Right lung (tissue), 5 donors: ENCODE results near the gene PIK3CB. TPM values are rescaled to one million over a fixed set of nuclear protein-coding genes. Genes with fewer than 3 reads are reported as not detected.
"Not testable (repeated sequence)": the region's sequence is repeated elsewhere in the genome, so short reads cannot be mapped to it uniquely, and the experiment has no call there.

Experiments
- DNase-seq, 2 donors: peaks; one replicate each; pipeline ENCODE4 v3.0.0-alpha.2; 2013
- polyA plus RNA-seq, 5 donors: library from polyadenylated mRNA; unstranded; fragments of 120-200 nt; gene quantifications; one replicate each; pipeline versions ENCODE4 v1.2.1 to v1.2.3, GENCODE V29; 2013; ENCODE audit warnings: inconsistent platforms in 1 of 5, low replicate concordance in 1 of 5; ENCODE audit not compliant: insufficient read length in 5 of 5, insufficient read depth in 1 of 5

PIK3CB gene
- polyA plus RNA-seq, 5 donors, result 11.0 to 16.1 (median 15.0) TPM

DNA sequence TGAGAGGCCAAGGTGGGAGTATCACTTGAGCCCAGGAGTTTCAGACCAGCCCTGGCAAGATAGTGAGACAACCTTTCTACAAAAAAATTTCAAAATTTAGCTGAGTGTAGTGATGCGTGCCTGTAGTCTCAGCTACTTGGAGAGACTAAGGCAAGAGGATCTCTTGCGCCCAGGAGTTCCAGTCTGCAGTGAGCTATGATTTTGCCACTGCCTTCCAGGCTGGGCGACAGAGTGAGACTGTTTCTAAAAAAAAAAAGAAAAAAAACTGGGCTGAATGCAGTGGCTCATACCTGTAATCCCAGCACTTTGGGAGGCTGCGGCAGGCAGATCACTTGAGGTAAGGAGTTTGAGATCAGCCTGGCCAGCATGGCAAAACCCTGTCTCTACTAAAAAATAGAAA is 14.0 kb upstream of the PIK3CB start:
- no peak for DNase-seq

DNA sequence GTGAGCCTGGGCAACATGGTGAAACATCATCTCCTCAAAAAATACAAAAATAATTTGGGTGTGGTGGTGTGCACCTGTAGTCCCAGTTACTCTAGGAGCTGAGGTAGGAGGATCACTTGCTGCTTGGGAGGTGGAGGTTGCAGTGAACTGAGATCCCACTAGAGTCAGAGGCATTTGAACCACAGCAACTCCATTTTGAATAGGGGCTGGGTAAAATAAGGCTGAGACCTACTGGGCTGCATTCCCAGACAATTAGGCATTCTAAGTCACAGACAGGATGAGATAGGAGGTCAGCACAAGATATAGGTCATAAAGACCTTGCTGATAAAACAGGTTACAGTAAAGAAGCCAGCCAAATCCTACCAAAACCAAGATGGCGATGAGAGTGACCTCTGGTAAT is 12.1 kb upstream of the PIK3CB start:
- DNase-seq, result not testable (repeated sequence)

DNA sequence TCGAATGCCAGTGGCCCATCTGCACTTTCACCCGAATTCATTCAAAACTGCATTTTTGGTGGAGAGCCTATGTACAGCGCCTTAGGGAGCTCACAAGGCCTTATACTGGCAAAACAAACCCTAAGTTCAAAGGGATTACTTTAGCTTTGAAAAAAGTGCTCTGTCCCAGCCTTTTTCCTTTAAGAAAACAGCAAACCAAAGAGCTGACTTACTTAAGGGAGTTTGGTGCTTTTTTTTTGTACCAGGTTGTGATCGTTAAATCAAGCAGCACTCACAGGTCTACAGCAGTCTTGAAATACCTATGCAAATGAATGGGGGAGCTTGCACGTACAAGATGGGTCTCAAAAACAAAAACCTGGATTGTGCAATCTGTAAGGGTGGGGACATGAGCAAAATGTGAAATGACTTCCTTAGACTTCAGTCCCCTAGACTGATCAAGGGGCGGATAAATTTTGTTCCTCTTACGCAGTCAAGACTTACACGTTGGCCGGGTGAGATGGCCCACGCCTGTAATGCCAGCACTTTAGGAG is 11.6 kb upstream of the PIK3CB start:
- no peak for DNase-seq

DNA sequence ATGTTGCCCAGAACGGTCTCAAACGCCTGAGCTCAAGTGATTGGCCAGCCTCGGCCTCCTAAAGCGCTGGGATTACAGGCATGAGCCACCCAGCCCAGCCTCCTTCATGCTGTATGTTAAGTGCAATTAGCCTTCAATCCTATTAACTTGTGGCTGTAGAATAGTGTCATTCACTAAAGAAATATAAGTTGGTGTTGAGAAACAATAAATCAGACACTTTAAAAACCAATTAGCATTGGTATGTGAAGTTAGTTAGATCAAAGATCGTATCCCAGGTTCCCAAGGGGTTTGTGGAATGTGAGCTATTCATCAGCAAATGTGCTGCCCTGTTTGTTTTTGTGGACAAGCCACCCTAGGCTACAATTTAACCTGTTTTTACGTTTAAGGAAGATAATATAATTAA is 11.0 kb upstream of the PIK3CB start:
- DNase-seq, result no peak

DNA sequence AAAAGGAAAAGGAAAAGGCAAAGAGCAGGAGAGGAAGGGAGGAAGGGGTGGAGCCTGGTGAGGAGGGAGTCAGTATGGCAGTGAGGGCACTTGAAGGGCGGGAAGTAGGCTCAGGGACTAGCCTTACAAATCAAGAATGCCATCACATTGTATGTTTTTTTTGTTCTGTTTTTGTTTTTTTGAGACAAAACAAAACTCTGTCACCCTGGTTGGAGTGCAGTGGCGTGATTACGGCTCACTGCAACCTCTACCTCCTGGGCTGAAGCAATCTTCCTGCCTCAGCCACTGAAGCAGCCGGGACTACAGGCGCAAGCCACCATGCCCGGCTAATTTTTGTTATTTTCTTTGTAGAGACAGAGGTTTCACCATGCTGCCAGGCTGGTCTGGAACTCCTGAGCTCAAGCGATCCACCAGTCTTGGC is 10.5 kb upstream of the PIK3CB start:
- no peak for DNase-seq

DNA sequence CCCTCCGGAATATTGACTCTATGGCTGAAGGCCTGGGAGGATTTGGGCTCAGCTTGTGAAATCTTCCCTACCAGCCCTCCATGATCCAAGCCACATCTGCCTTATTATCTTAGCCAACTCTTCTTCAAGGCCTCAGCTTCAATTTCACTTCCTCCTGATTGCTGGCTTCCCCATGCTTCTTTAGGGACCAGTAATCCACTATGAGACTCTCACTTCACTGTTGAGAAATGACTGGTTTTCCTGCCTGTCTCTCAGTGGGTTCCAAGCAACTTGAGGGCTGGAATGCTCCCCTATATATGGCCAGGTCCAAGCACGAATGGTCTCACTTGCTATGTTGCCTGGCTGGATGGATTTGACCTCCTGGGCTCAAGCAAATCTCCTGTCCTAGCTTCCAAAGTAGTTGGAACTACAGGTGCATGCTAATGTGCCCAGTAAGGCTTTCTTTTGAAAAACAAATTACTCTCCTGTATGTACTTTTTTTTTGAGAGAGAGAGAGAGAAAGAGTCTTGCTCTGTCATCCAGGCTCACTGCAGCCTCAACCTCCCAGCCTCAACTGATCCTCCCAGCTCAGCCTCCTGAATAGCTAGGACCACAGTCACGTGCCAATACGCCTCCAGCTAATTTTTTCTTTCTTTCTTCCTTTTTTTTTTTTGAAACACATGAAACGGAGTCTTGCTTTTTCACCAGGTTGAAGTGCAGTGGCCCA is 7.9 kb upstream of the PIK3CB start:
- no peak for DNase-seq

DNA sequence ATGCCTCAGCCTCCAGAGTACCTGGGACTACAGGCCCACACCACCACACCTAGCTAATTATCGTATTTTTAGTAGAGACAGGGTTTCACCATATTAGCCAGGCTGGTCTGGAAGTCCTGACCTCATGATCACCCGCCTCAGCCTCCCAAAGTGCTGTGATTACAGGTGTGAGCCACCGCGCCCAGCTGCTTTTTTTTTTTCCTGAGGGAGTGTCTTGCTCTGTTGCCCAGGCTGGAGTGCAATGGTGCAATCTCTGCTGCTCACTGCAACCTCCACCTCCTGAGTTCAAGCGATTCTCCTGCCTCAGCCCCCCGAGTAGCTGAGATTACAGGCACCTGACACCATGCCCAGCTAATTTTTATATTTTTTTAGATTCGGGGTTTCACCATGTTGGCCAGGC is 3.7 kb upstream of the PIK3CB start:
- DNase-seq, result not testable (repeated sequence)

DNA sequence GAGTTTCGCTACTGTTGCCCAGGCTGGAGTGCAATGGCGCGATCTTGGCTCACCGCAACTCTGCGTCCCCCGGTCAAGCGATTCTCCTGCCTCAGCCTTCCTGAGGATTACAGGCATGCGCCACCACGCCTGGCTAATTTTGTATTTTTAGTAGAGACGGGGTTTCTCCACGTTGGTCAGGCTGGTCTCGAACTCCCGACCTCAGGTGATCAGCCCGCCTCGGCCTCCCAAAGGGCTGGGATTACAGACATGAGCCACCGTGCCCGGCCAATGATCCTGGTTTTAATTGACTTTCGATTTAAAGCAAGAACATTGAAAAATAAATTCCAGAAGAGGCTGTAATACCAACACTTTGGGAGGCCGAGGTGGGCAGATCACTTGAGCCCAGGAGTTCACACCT is 1.1 kb upstream of the PIK3CB start:
- DNase-seq, result not testable (repeated sequence)

DNA sequence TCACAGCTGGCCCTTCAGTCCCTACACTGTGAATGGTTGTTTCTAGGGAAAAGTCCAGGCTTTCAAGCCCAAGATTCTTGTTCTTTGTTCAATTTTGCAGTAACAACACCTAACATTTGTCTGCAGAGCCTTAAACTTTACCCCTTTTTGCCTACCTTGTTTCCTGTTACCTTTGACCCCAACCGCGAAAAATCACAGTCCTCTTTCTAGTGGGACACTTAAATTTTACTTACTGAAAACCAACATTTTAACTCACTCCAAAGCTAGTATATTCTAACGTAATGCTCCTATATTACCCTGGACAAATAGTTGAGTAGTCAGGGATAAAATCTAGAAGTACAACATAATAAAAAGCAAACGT is 649 bp upstream of the PIK3CB start:
- no peak for DNase-seq

DNA sequence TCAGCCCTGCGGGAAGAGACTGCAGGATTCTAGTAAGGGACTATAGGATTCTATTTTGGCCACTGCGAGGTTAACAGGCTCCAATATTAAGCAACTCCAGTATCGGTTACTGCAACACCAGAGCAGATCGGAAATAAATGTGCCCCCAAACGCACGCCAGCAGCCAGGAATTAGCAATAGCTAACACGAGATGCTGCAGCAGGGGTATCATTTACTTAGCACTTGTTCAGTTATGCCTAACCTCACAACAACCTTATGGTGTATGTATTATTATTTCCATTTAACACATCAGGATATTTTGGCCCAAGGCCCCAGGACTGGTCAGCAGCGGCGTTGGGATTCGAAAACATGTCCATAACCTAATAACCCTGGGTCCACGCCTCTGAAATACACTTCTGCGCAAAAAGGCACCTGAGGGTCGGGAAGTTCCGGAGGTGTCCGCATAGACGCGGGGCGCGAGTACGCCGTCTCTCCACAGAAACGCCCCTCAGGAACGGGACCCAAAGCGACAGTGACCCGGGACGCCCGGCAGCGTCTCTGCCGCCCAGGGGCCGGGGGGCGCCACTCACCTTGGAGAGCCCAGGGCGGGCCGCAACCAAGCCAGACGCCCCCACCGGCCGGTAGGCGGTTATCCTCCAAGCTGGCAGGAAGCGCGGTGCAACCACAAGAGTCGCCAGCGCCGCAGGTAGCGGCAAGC is 681 bp downstream of the PIK3CB start:
- peak; percentile 27 to 30 for DNase-seq

DNA sequence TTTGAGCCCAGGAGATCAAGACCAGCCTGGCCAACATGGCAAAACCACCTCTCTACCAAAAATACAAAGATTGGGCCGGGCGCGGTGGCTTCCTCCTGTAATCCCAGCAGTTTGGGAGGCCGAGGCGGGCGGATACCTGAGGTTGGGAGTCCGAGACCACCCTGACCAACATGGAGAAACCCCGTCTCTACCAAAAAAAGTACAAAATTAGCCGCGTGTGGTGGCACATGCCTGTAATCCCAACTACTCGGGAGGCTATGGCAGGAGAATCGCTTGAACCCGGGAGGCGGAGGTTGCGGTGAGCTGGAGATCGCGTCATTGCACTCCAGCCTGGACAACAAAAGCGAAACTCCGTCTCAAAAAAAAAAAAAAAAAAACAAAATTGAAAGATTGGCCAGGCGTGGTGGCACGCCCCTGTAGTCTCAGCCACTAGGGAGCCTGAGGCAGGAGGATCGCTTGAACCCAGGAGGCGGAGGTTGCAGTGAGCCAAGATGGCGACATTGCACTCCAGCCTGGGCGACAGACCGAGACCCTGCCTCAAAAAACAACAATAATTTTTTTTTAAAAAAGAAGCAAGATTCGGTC is 2.2 kb downstream of the PIK3CB start:
- not testable (repeated sequence) for DNase-seq

DNA sequence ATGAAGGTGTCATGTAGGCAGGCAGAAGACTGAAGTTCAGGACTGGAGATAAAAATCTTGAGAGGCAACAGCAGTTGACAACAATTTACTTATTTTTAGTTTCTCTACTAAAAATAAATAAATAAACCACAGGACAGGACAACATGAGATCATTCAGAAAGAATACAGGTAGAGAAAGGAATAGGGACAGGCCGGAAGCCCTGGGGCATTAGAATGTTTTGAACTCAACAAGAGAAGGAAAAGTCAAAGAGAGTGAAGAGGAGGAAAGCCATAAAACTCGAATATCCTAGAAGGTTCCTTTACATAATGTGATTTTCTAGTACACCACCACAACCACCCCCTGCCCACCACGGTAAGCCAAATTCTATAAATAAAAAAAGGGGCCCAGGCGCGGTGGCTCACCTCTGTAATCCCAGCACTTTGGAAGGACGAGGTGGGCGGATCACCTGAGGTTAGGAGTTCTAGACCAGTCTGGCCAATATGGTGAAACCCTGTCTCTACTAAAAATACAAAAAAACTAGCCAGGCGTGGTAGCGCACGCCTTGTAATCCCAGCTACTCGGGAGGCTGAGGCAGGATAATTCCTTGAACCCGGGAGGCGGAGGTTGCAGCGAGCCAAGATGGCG is 4.7 kb downstream of the PIK3CB start:
- DNase-seq, result no peak

DNA sequence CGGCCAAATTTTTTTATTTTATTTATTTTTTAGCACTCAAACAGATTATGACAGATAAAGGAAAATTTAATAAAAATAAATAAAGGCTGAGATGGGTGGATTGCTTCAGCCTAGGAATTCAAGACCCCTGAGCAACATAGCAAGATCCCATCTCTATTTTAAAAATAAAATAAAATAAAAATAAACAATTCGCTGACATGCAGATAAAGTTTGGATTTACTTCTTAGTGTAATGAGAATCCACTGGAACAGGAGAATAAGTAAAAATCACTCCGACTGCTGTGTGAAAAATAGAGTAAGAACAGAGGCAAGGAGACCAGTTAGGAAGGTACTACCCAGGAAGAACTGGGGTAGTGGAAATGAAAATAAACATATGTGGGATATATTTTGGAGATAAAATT is 5.6 kb downstream of the PIK3CB start:
- no peak for DNase-seq

DNA sequence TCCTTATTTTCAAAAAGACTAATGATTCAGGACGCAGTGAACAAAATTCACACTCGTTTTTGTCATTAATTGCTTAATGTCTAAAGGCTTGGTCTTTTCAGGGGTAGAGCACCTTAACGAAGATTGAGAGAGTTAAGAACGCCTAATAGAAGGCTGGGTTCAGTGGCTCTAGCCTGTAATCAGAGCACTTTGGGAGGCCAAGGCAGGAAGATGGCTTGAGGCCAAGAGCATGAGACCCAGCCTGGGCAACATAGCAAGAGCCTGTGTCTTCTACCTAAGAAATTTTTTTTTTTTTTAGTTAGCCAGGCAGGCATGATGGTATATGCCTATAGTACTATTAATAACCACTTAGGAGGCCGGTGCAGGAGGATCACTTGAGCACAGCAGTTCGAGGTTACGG is 7.5 kb downstream of the PIK3CB start:
- DNase-seq, result no peak

DNA sequence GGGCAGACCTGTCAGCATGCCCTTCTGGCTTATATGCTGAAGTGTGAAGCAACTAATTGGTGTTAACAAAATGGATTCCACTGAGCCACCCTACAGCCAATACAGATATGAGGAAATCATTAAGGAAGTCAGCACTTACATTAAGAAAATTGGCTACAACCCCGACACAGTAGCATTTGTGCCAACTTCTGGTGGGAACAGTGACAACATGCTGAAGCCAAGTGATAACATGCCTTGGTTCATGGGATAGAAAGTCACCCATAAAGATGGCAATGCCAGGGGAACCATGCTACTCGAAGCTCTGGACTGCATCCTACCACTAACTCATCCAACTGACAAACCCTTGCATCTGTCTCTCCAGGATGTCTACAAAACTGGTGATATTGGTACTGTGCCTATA is 9.4 kb downstream of the PIK3CB start:
- no peak for DNase-seq

DNA sequence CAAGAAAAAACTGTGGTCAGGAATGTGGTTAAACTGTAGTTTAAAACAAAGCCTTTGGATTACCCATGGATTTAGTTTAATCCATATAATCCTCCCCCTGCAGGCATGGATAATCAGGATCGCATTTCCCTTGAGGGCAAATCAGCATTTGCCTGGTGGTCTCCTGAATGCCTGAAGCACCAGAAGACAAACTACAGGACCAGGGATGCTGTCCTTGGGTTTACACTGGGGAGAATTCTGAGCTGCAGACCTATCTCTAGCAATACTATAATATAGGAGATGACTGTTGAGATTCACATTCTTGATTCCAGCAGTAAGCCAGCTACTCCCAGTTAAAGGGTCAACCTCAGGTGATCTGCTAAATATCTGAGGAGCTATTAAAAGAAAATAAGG is 10.6 kb downstream of the PIK3CB start:
- DNase-seq, result no peak

DNA sequence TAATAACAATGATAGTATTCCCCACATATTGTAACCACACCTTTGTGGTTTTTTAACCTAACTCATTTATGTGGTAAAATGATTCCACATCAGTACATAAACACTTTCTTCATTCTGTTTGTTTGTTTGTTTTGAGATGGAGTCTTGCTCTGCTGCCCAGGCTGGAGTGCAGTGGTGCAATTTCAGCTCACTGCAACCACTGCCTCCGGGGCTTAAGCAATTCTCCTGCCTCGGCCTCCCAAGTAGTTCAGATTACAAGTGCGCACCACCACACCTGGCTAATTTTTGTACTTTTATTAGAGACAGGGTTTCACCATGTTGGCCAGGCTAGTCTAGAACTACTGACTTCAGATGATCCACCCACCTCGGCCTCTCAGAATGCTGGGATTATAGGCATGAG is 14.3 kb downstream of the PIK3CB start:
- not testable (repeated sequence) for DNase-seq

DNA sequence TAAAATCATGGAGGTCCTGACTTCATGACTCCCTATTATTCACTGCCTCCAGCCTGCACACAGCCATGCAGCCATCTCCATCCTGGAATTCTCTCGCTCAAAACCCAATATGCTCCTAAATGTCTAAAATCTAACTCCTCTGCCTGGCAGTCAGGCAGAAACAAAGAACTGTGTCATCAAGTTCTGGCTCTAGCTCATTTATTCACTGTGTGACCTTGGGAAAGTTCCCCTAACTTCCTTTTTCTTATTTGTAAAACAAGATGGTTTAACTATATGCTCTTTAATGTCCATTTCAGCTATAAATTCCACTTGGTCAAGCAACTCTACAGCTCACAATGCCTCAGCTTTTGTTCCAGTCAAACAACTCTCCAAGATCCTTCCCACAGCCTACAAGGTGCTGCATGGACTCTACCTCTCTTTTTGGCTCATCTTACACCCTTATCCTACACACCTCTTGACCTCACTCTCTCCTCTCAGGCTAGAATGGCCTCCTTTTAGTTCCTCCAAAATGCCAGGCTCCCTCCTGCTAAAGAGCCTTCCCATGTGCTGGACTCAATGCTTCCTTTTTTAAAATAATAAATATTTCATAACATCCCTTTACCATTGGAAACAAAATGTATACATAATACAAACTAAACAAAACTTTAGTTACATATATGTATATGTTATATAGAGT is 16.4 kb downstream of the PIK3CB start:
- no peak for DNase-seq

DNA sequence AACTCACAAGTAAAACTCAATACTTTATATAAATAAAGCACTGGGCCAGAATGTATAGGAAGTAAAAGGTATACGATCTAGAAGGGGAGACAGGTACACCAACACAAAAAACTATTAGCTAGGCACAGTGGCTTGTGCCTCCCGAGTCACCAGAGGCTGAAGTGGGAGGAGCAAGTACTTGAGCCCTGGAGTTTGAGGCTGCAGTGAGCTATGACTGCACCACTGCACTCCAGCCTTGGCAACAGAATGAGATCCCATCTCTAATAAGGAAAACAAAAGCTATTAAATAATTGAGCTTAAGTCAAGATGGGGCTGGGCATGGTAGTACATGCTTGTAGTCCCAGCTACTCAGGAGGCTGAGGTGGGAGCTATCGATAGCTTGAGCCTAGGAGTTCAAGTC is 17.0 kb downstream of the PIK3CB start:
- DNase-seq, result no peak

DNA sequence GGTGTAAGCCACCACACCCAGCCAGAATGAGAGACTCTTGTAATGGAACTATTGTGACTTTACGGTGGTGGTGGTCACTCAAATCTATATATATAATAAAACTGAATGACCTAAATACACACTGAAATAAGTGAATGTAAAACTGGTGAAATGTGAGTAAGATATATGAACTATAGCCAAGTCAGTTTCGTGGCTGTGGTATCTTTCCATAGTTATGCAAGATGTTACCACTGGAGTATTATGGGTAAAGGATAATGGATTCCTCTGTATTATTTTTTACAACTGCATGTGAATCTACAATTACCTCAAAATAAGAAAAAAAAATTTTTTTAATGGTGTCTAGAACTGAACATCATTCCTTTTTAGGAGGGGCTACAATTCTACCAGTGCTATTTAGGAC is 21.9 kb downstream of the PIK3CB start:
- DNase-seq, result no peak

DNA sequence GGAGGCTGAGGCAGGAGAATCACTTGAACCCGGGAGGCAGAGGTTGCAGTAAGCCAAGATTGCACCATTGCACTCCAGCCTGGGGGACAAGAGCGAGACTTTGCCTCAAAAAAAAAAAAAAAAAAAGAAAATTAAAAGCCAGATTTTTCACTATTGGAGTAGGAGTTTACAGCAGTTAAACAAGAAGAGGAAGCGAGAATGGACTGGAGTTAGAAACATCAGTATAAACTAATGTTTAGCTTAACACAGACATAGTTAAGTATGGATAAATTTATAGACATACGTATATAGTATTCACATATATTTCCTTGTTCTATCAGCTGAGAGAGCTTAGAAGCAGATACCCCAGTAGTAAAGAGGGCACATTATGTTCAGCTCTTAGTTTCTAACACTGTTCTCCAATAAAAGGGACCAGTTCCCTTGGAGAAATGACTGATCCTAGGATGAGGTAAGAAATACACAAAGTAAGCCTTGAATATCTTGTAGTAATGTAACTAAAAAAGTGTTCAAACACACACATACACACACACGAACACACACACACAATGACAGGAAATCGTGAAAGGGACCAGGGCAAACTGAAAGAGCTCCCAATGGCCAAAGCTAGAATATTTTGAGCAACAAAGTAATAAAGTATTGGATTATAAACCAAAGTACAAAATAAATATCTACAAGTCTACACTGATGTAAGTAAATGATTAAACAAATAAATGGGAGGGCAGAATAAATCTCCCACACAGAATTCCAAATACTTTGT is 25.1 kb downstream of the PIK3CB start:
- no peak for DNase-seq
